Islet precursor cell (in vitro differentiated cells): ENCODE measurements around the gene VPS26C.
"Not testable (repeated sequence)": the region's sequence is repeated elsewhere in the genome, so short reads cannot be mapped to it uniquely, and the experiment has no call there.

Experiments used
- DNase-seq: peaks from one replicate; pipeline ENCODE4 v3.0.0-alpha.2; 2018

Gene VPS26C

DNA sequence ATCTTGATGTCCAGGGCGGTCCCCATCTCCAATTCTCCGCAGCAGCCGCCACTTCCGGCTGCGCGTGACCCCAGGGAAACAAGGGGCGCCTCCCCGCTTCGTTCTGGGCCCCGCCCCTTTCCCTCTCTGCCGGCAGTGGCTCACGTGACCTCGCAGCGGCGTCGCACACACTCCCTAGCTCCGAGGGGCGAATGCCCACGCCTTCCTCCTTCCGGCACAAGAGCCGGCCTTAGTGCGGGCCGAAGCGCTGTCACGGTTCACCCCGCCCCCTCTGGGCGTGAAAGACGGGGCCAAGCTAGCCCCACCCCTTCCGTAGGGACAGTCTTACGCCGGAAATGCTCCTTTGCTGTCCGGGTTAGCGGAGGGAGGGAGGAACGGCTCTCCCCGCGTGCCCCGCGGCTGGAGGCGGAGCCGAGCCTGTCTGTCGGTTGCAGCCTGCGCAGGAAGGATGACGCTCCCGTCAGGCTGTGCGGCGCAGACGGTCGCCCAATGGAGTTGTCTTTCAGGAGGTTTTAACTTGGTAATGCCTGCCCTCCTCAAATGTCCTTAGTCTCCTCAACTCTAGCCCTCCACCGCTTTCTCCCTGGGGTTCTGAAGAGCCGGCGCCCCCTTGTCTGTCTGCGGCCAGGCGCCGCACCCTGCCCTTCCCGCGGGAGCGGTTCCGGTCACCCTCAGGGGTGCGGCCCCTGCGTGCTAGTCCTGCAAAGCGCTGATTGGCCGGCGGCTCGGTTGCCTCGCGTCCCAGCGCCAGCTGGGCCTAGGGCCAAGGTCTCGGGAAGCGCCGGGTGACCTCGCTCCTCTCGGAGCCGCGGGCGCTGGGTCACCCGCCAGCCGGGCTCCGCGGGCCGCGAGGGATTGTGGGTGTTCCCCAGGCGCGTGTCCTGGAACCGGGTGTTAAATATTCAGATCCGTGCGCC is at the start of gene VPS26C:
VPS26C (minus strand) TSS at position 66 of the 917 bp plus-strand sequence; CDS start at position 26, 40 bp downstream.
- peak; percentile 100 for DNase-seq

DNA sequence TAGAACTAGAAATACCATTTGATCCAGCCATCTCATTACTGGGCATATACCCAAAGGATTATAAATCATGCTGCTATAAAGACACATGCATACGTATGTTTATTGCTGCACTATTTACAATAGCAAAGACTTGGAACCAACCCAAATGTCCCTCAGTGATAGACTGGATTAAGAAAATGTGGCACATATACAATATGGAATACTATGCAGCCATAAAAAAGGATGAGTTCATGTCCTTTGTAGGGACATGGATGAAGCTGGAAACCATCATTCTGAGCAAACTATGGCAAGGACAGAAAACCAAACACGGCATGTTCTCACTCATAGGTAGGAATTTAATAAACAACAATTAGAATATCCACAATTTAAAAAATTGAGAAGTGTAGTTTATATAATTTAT is 48.9 kb upstream of the VPS26C start:
- DNase-seq: not testable (repeated sequence)

DNA sequence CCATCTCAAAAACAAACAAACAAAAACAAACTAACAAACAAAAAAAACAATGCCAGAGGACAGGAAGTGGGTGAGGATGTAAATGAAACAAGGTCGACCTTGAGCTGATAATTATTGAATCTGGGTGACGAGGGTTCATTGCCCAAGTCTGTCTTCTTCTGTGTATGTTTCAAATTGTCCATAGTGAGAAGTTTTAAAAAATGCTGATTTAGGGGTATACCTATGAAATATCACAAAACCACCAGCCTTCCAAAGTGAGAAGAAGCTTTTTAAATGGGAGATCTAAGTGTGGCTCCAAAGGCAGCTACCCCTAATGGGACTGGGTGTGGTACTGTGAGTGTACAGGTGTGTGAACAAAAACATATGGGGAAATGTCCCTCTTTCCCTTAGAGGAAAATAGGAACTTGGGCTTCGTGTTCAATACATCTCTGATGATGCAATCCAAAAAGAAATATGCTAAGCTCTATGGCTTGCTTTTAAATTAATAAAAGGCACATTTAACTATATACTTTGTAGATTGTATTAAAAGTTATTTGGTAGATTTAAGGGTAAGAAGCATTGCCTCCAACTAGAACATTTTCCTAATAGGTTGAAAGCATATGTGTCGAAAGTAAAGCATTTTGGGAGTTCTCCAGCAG is 33.1 kb upstream of the VPS26C start:
- no peak for DNase-seq

DNA sequence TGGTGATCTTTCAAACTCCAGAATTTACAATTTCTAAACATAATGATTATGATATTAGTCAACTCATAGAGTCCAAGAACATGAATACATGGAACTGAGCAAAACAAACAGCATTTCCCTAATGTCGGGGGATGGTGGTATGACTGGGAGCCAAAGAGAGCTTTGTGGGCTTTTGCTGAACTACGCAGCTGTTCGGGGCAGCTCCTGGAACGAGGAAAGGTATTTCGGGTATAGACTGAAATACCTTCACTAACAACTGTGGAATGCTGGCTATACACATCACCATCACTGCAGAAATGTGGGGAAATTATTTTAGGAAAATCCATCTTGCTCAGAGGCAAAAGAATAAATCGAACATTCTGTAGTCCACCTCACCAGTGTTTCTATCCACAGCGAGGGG is 30.2 kb upstream of the VPS26C start:
- DNase-seq: no peak

GRCh38 chr21:37294679-37295078 is 27.5 kb upstream of the VPS26C start:
- DNase-seq: no peak

- no peak for DNase-seq
Observed at GRCh38 chr21:37292941-37293340, 25.8 kb upstream of the VPS26C start.

DNA sequence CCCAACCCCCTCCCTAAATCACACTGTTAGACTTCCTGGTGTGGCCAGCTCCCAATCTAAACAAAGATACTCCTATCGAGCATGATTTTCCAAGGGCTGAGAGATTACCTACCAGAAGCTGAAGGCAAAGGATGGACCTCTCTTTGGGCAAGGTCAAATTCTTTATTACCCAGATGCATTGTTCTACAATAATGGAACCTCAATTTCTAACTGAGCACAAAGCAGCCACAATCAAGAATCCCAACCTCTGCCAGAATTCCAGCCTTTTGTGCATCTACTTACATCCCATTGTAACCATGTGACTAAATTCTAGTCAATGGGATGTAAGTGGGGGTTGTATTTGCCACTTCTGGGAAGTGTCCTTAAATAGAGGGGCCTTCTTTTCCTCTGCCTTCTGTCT is 24.9 kb upstream of the VPS26C start:
- no peak for DNase-seq

GRCh38 chr21:37283191-37283710 is 16.1 kb upstream of the VPS26C start:
- not testable (repeated sequence) for DNase-seq

GRCh38 chr21:37282602-37283001 is 15.5 kb upstream of the VPS26C start:
- not testable (repeated sequence) for DNase-seq

DNA sequence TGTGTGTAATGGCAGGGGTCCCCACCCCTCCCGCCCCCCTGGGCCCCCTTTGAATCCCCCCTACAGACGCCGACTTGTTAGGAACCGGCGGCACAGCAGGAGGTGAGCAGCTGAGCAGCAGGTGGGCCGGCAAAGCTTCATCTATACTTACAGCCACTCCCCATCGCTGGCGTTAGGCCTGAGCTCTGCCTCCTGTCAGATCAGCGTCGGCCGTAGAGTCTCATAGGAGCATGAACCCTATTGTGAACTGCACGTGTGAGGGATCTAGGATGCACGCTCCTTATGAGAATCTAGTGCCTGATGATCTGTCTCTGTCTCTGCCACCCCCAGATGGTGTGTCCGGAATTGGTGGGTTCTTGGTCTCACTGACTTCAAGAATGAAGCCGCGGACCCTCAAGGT is 14.9 kb upstream of the VPS26C start:
- DNase-seq: no peak

DNA sequence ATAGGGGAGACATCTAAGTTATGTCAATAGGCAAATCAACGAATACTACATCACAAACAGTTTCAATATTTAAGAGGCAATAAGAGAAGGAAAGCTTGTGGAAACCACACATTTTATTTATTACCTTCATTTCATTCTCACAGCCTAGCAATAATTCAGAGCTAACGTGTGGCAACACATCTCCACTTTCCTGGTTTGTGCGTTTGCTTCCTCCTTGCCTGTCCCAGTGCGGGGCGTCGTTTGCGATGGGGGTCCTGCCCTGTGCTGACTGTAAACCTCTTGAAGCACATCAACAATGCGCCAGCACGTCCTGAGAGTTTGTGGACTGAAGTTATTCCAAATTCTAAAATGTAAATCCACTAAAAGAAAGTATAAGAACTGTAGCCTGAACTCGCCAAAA is 14.4 kb upstream of the VPS26C start:
- no peak for DNase-seq

DNA sequence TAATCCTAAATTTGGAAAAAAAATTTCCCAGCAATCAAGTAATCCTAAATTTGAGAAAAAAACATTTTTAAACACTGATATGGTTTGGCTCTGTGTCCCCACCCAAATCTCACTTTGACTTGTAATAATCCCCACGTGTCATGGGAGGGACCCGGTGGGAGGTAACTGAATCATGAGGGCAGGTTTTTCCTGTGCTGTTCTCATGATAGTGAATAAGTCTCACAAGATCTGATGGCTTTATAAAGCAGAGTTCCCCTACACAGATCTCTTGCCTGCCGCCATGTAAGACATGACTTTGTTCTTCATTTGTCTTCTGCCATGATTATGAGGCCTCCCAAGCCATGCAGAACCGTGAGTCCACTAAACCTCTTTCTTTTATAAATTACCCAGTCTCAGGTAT is 12.1 kb upstream of the VPS26C start:
- DNase-seq: not testable (repeated sequence)

GRCh38 chr21:37278199-37278598 is 11.1 kb upstream of the VPS26C start:
- DNase-seq: no peak

DNA sequence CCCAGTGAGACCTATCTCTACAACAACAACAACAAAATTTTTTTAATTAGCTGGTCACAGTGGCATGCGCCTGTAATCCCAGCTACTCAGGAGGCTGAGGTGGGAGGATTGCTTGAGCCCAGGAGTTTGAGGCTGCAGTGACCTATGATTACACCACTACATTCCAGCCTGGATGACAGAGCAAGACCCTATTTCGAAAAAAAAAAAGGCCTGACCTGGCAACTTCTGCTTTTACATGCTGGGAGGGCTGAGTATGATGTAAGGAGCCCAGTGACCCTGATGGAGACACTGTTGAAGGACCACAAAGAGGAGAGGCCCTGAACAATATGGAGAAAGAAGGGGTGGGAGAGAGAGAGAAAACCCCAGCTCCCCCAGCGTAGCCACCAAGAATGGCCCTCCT is 9.2 kb upstream of the VPS26C start:
- no peak for DNase-seq

- DNase-seq: no peak
Observed at GRCh38 chr21:37273911-37274690, 7.0 kb upstream of the VPS26C start.

- DNase-seq: no peak
Observed at GRCh38 chr21:37273440-37273839, 6.3 kb upstream of the VPS26C start.

DNA sequence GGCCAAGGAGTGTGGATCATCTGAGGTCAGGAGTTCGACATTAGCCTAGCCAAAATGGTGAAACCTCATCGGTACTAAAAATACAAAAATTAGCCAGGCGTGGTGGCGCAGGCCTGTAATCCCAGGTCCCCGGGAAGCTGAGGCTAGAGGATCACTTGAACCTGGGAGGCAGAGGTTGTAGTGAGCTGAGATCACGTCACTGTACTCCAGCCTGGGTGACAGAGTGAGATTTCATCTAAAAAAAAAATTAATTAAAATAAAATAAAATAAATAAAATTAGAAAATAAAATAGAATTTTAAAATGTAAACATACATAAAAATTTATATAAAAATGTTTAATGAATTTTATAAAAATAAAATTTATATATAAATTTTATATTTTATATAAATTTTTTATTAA is 5.8 kb upstream of the VPS26C start:
- DNase-seq: no peak

GRCh38 chr21:37270576-37271365 is 3.6 kb upstream of the VPS26C start:
- no peak for DNase-seq

GRCh38 chr21:37269481-37269880 is 2.3 kb upstream of the VPS26C start:
- no peak for DNase-seq

- no peak for DNase-seq
Observed at GRCh38 chr21:37268186-37268503, 1.0 kb upstream of the VPS26C start.

DNA sequence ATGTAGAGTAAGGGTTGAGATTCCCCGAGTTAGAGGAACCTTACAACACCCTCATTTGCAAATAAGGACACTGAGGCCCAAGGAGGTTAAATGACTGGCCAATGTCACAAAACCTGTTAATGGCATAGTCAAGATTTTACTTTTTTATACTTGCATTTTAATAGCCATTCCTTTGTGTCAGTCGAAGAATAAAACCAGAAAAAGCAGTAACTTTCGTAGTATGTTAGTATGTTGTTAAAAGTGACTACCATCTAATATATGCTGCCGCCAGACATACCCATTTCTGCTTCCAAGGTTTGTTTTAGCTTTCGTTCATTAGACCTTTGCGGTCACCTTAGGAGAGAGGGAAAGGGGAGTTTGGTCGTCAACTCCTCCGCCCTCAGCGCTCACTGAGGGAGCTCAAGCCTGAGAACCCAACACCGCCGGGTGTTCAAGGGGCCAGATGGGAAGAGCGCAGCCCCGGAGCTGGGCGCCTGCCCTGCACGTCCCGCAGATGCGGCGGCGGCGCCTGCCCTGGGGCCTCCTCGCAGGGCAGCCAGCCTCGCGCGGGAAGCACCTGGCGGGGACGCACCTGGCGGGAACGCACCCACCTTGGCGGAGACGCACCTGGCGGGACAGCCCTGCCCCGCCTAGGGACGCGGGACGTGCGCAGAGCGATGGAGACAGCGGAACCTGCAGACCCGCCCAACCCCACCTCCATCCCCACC is 466 bp downstream of the VPS26C start:
- peak; percentile 82 for DNase-seq

DNA sequence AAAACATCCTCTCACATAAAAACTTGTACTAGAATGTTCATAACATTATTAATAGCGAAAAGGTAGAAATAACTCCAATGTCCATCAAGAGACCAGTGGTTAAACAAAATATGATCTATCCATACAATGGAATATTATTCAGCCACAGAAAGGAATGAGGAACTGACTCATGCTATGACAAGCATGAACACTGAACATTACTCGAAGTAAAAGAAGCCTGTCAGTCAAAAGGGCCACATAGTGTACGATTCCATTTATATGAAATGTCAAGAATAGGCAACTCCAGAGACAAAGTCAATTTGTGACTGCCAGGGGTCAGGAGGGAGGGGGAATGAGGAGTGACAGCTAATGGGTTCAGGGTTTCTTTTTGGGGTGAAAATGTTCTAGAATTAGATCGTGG is 2.3 kb downstream of the VPS26C start:
- no peak for DNase-seq
